Measurements from ENCODE around the gene EPB41L3. TPM values are rescaled to one million over a fixed set of nuclear protein-coding genes. Genes with fewer than 3 reads are reported as not detected.

The EPB41L3 gene
- total and polyA plus RNA-seq, 12 donors, result 36.5 to 236 (median 140) TPM

DNA sequence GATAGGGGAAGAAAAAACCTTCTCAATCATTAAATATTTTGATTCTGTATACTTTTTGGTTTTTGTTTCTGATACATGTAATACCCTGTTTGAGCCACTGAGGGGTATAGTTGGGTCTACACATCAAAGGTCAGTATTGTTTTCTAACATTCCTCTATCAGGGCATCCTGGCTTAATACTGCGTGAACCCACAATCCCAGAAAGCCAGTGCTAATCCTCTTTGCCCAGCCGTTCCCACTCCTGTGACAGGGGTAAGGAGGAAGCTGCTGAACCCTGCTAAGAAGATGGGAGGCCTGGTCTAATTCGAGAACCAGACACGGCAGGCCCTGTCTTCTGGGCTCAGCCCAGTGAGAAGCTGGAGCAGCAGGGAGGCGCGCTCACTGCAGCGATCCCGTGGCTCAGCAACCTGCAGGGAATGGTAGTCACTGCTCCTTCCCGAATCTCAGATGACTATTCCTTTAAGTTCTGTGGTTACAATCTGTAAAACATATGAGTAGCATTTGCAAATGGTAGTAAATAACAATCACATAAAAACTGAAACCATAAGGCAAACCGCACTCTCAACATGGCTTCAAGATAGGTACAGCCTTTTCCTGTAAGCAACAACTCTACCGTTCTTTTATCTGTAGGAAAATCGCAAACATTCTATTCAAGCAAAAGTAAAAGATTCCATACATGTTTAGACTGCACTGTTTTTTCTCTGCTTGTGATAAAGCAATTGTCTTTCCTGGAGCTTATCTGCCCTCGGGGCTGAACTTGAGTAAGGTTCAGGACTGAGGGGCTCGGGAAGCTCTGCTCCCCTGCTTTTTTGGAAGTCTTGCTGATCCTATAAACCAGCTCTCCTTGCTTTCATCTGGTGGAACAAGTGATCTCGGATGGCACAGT, 87.0 kb downstream of the EPB41L3 start:
- Histone ChIP-seq H3K4me3 (peak overlapping the region in 1 of 4 donors; percentile 25), H3K4me1 (replicated peaks in 1 of 2) (peaks cover 12 to 24% of the 10 kb centered on the region in 2 donors), H3K36me3 (replicated peaks in 1 of 2) (no peaks in the 10 kb centered on the region), H3K9me3 (replicated peaks in 1 of 3) (no peaks in the 10 kb centered on the region), H3K27ac (peak overlapping the region in 3 of 5 donors; percentile 42 to 70 (median 64)), H3K27me3 (no peaks in the 10 kb centered on the region)
- TF ChIP-seq, protein P1, sequence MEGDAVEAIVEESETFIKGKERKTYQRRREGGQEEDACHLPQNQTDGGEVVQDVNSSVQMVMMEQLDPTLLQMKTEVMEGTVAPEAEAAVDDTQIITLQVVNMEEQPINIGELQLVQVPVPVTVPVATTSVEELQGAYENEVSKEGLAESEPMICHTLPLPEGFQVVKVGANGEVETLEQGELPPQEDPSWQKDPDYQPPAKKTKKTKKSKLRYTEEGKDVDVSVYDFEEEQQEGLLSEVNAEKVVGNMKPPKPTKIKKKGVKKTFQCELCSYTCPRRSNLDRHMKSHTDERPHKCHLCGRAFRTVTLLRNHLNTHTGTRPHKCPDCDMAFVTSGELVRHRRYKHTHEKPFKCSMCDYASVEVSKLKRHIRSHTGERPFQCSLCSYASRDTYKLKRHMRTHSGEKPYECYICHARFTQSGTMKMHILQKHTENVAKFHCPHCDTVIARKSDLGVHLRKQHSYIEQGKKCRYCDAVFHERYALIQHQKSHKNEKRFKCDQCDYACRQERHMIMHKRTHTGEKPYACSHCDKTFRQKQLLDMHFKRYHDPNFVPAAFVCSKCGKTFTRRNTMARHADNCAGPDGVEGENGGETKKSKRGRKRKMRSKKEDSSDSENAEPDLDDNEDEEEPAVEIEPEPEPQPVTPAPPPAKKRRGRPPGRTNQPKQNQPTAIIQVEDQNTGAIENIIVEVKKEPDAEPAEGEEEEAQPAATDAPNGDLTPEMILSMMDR (IDR thresholded peaks at IDR 0.05), result peak; percentile 44 to 77 (median 61)
- TF ChIP-seq POLR2A (IDR thresholded peaks at IDR 0.05), result no peak
- WGBS, 4 donors, result 36 to 47% (median 43%) methylated on average over 15 of the region's 15 CpGs
- intact Hi-C loops (cut with DNase I), result loop anchor here in 1 of 2 donors (5.0 kb wide), 1 partner anchor 90 kb away; no protein-coding TSS in a partner anchor
- DNase-seq, result peak in 6 of 7 donors; percentile 23 to 67 (median 37)

DNA sequence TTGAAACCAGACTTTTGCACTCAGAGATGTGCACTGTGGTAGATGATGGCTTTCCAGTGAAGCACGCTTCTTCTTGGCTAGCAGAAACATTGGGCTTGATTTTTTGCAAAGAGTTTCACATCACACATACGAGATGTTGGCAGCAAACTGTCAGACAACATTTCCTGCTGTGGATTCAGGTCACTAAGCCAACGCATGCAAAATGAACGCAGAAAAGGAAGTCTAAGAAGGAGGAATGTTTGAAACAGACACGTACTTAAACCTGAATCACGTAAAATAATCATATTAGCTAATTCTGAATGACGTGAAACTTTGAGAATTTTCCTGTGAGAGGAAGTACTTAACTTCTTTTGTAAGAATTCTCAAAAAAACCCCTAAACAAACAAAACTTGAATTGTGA, 88.1 kb downstream of the EPB41L3 start:
- peak overlapping the region in 1 of 5 donors; percentile 64 for H3K27ac ChIP-seq
- H3K9me3 ChIP-seq (replicated peaks in 1 of 3), result no peaks in the 10 kb centered on the region
- no peak overlapping the region for H3K4me3 ChIP-seq
- DNase-seq, result no peak
- no peaks in the 10 kb centered on the region for H3K36me3 ChIP-seq (replicated peaks in 1 of 2)
- TF ChIP-seq, protein P1 (IDR thresholded peaks at IDR 0.05), result no peak
- TF ChIP-seq POLR2A (IDR thresholded peaks at IDR 0.05), result no peak
- H3K4me1 ChIP-seq (replicated peaks in 1 of 2), result peaks cover 7 to 16% of the 10 kb centered on the region in 2 donors
- 67 to 72% (median 69%) methylated on average over 7 of the region's 7 CpGs for WGBS, 4 donors
- intact Hi-C loops (cut with DNase I), result loop anchor here in 1 of 2 donors (5.0 kb wide), 1 partner anchor 92 kb away; no protein-coding TSS in a partner anchor
- H3K27me3 ChIP-seq, result no peaks in the 10 kb centered on the region

GRCh38 chr18:5452943-5453443, 90.8 kb downstream of the EPB41L3 start:
- H3K4me3 ChIP-seq, result no peak overlapping the region
- WGBS, 4 donors, result 48 to 55% (median 53%) methylated on average over 2 of the region's 2 CpGs
- no peaks in the 10 kb centered on the region for H3K9me3 ChIP-seq (replicated peaks in 1 of 3)
- no peak overlapping the region for H3K27ac ChIP-seq
- intact Hi-C loops (cut with DNase I), result no loop called here
- peaks cover 7 to 16% of the 10 kb centered on the region in 2 donors for H3K4me1 ChIP-seq (replicated peaks in 1 of 2)
- no peaks in the 10 kb centered on the region for H3K36me3 ChIP-seq (replicated peaks in 1 of 2)
- peak in 4 of 7 donors; percentile 25 to 65 (median 44) for DNase-seq
- no peaks in the 10 kb centered on the region for H3K27me3 ChIP-seq
- TF ChIP-seq, protein P1 (IDR thresholded peaks at IDR 0.05), result no peak
- TF ChIP-seq POLR2A (IDR thresholded peaks at IDR 0.05), result no peak

DNA sequence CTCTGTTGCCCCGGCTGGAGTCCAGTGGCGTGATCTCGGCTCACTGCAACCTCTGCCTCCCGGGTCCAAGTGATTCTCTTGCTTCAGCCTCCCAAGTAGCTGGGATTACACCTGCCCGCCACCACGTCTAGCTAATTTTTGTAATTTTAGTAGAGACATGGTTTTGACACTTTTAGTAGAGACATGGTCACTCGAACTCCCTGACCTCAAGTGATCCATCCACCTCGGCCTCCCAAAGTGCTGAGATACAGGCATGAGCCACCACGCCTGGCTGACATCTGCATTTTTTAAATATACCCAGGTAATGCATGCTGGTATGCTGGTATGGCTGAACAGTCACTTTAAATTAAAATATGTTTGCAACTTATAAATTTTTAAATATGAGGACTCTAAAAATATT, 91.9 kb downstream of the EPB41L3 start:
- H3K4me1 ChIP-seq (replicated peaks in 1 of 2), result peaks cover 7 to 16% of the 10 kb centered on the region in 2 donors
- no peaks in the 10 kb centered on the region for H3K36me3 ChIP-seq (replicated peaks in 1 of 2)
- no peak overlapping the region for H3K4me3 ChIP-seq
- H3K9me3 ChIP-seq (replicated peaks in 1 of 3), result no peaks in the 10 kb centered on the region
- DNase-seq, result no peak
- 92 to 95% (median 94%) methylated on average over 9 of the region's 9 CpGs for WGBS, 4 donors
- H3K27me3 ChIP-seq, result no peaks in the 10 kb centered on the region
- no peak overlapping the region for H3K27ac ChIP-seq
- intact Hi-C loops (cut with DNase I), result no loop called here
- TF ChIP-seq, protein P1 (IDR thresholded peaks at IDR 0.05), result no peak
- no peak for TF ChIP-seq POLR2A (IDR thresholded peaks at IDR 0.05)
